ENCODE results near the gene POU2F2. TPM values are rescaled to one million over a fixed set of nuclear protein-coding genes. Genes with fewer than 3 reads are reported as not detected.

POU2F2 gene
- total RNA-seq, 1 experiment from 2014 or later, result 6.0 TPM

- TF ChIP-seq ZNF281 (CRISPR knock-in tag; IDR thresholded peaks at IDR 0.05), result no peak
- no peak for TF ChIP-seq ZNF263 (CRISPR knock-in tag; IDR thresholded peaks at IDR 0.05; ENCODE audit: low read depth)
- TF ChIP-seq JUN (CRISPR knock-in tag; IDR thresholded peaks at IDR 0.05), result no peak
- TF ChIP-seq ZNF138 (CRISPR knock-in tag; conservative IDR thresholded peaks at IDR 0.05), result no peak
- TF ChIP-seq ZNF425 (CRISPR knock-in tag; conservative IDR thresholded peaks at IDR 0.05), result no peak
- TF ChIP-seq, protein P1, sequence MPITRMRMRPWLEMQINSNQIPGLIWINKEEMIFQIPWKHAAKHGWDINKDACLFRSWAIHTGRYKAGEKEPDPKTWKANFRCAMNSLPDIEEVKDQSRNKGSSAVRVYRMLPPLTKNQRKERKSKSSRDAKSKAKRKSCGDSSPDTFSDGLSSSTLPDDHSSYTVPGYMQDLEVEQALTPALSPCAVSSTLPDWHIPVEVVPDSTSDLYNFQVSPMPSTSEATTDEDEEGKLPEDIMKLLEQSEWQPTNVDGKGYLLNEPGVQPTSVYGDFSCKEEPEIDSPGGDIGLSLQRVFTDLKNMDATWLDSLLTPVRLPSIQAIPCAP (CRISPR knock-in tag; IDR thresholded peaks at IDR 0.05), result no peak
- TF ChIP-seq ZNF396 (CRISPR knock-in tag; IDR thresholded peaks at IDR 0.05; ENCODE audit: borderline replicate concordance), result no peak
- no peak for TF ChIP-seq MYBL2 (CRISPR knock-in tag; IDR thresholded peaks at IDR 0.05)
- TF ChIP-seq ELF4 (CRISPR knock-in tag; IDR thresholded peaks at IDR 0.05; ENCODE audit: low read depth), result no peak
- TF ChIP-seq TCF7 (CRISPR knock-in tag; IDR thresholded peaks at IDR 0.05; ENCODE audit: low read depth), result no peak
- TF ChIP-seq, protein P2, sequence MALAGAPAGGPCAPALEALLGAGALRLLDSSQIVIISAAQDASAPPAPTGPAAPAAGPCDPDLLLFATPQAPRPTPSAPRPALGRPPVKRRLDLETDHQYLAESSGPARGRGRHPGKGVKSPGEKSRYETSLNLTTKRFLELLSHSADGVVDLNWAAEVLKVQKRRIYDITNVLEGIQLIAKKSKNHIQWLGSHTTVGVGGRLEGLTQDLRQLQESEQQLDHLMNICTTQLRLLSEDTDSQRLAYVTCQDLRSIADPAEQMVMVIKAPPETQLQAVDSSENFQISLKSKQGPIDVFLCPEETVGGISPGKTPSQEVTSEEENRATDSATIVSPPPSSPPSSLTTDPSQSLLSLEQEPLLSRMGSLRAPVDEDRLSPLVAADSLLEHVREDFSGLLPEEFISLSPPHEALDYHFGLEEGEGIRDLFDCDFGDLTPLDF (CRISPR knock-in tag; IDR thresholded peaks at IDR 0.05), result no peak
These were observed 19.8 kb upstream of the POU2F2 start (continued) for GRCh38 chr19:42151782-42152684.

- H3K27ac Mint-ChIP-seq, result no peak overlapping the region
- ATAC-seq, result peak; percentile 20; the same call in 1 of the 2 replicates
- ChIA-PET POLR2A (interaction anchor here (0.6 kb wide), 1 partner anchor 72 kb away, joined by 3 read pairs; no protein-coding TSS in a partner anchor), CTCF (interaction anchor here (0.5 to 2.6 kb wide), 5 partner anchors 9 to 27 kb away, joined by 3 to 9 read pairs (median 5); no protein-coding TSS in a partner anchor)
- peaks cover 46% of the 10 kb centered on the region for H3K4me1 Mint-ChIP-seq
- H3K4me3 Mint-ChIP-seq, result no peak overlapping the region
- no peaks in the 10 kb centered on the region for H3K36me3 Mint-ChIP-seq
- H3K9me3 Mint-ChIP-seq, result no peaks in the 10 kb centered on the region
- peak; percentile 28 for DNase-seq (ENCODE audit: low spot score)
- peaks cover 39% of the 10 kb centered on the region for H3K27me3 Mint-ChIP-seq (ENCODE audit: low read depth)
- peak; percentile 46; the same call in 1 of the 2 replicates for TF ChIP-seq SP1 (CRISPR knock-in tag; conservative IDR thresholded peaks at IDR 0.05)
- TF ChIP-seq, protein P3, sequence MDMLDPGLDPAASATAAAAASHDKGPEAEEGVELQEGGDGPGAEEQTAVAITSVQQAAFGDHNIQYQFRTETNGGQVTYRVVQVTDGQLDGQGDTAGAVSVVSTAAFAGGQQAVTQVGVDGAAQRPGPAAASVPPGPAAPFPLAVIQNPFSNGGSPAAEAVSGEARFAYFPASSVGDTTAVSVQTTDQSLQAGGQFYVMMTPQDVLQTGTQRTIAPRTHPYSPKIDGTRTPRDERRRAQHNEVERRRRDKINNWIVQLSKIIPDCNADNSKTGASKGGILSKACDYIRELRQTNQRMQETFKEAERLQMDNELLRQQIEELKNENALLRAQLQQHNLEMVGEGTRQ (CRISPR knock-in tag; IDR thresholded peaks at IDR 0.05), result no peak
These were observed 18.7 kb upstream of the POU2F2 start for GRCh38 chr19:42150911-42151361.

DNA sequence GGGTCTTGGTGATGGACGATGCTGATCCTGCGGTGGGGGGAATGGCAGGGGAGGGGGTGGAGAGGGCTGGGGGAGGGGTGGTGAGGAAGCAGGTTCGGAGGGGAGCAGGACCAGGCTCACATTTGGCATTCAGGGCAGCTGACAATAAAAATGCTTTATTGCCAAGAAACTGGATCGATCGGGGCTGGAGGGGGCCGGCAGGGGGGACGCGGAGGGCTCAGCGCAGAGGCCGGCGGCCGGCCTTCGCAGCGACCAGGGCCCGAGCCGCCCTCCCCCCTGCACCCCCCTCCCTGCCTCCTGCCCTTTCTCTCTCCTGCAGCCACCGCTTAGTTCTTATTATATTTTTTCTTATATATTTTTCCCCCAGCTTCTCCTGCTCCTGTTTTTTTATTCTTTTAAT, 18.1 kb upstream of the POU2F2 start:
- Mint-ChIP-seq H3K4me3 (no peak overlapping the region), H3K36me3 (no peaks in the 10 kb centered on the region), H3K27me3 (ENCODE audit: low read depth) (peaks cover 33% of the 10 kb centered on the region), H3K27ac (no peak overlapping the region), H3K9me3 (no peaks in the 10 kb centered on the region), H3K4me1 (peaks cover 40% of the 10 kb centered on the region)
- POLR2A ChIA-PET, result interaction anchor here (0.6 kb wide), 1 partner anchor 72 kb away, joined by 3 read pairs; no protein-coding TSS in a partner anchor
- DNase-seq (ENCODE audit: low spot score) (no peak), ATAC-seq (no peak)
- TF ChIP-seq HMGA2 (CRISPR knock-in tag; IDR thresholded peaks at IDR 0.05), result no peak
- no peak for TF ChIP-seq FOXK1 (CRISPR knock-in tag; IDR thresholded peaks at IDR 0.05)
- no peak for TF ChIP-seq GABPB1 (CRISPR knock-in tag; IDR thresholded peaks at IDR 0.05)
- no peak for TF ChIP-seq ZNF219 (CRISPR knock-in tag; IDR thresholded peaks at IDR 0.05; ENCODE audit: borderline replicate concordance)
- TF ChIP-seq JAZF1 (CRISPR knock-in tag; IDR thresholded peaks at IDR 0.05), result no peak
- CTCF ChIA-PET, result interaction anchor here (0.5 to 2.6 kb wide), 9 partner anchors 10 to 145 kb away, joined by 3 to 9 read pairs (median 5); partner anchors contain the start of gene POU2F2

All from WTC11 (cell line).